Ectodermal cell (in vitro differentiated cells): ENCODE results near the gene TSNAXIP1.

ENCODE experiments used
- H3K27ac ChIP-seq: 2 replicates; pipeline ENCODE4 v1.7.0; 2013; ENCODE audit warnings: mild to moderate bottlenecking, low read depth, low read length; ENCODE audit not compliant: insufficient read depth, poor library complexity, severe bottlenecking
- H3K27me3 ChIP-seq: 2 replicates; pipeline ENCODE4 v1.7.0; 2013; ENCODE audit warnings: mild to moderate bottlenecking, low read length; ENCODE audit not compliant: insufficient read depth, control insufficient read depth, poor library complexity, severe bottlenecking
- H3K36me3 ChIP-seq: one replicate; pipeline ENCODE4 v1.7.0; 2013; ENCODE audit warnings: low read length; ENCODE audit not compliant: control insufficient read depth, insufficient read depth
- H3K4me1 ChIP-seq: one replicate; pipeline ENCODE4 v1.7.0; 2013; ENCODE audit warnings: low read length; ENCODE audit not compliant: control insufficient read depth, insufficient read depth
- H3K4me3 ChIP-seq: 2 replicates; pipeline ENCODE4 v1.7.0; 2013; ENCODE audit warnings: low read depth, low read length, control low read depth; ENCODE audit not compliant: insufficient read depth
- H3K9me3 ChIP-seq: 2 replicates; pipeline ENCODE4 v1.7.0; 2013; ENCODE audit warnings: mild to moderate bottlenecking, low read length, moderate library complexity; ENCODE audit not compliant: control insufficient read depth
- WGBS, 2 experiments: methylation state at CpG; one replicate each; pipeline ENCODE4 v1.1.7; 2013; ENCODE audit warnings: missing lambda C conversion rate in 2 of 2; 5-methylcytosine and 5-hydroxymethylcytosine counted together

Gene TSNAXIP1

DNA sequence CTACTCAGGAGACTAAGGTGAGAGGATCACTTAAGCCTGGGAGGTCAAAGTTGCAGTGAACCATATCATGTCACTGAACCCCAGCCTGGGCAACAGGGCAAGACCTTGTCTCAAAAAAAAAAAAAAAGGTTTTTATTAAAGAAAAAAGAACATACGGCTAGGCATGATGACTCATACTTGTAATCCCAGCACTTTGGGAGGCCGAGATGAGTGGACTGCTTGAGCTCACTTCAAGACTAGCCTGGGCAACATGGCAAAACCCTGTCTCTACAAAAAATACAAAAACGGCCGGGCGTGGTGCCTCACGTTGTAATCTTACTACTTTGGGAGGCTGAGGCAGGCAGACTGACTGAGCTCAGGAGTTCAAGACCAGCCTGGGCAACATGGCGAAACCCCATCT lies 38.7 kb upstream of the TSNAXIP1 start:
- Histone ChIP-seq H3K4me1 (peaks cover 5% of the 10 kb centered on the region), H3K9me3 (no peaks in the 10 kb centered on the region), H3K27ac (no peak overlapping the region), H3K36me3 (no peaks in the 10 kb centered on the region), H3K27me3 (no peaks in the 10 kb centered on the region), H3K4me3 (no peak overlapping the region)
- WGBS, 2 experiments = 90 to 96% methylated on average over 7 of the region's 7 CpGs

DNA sequence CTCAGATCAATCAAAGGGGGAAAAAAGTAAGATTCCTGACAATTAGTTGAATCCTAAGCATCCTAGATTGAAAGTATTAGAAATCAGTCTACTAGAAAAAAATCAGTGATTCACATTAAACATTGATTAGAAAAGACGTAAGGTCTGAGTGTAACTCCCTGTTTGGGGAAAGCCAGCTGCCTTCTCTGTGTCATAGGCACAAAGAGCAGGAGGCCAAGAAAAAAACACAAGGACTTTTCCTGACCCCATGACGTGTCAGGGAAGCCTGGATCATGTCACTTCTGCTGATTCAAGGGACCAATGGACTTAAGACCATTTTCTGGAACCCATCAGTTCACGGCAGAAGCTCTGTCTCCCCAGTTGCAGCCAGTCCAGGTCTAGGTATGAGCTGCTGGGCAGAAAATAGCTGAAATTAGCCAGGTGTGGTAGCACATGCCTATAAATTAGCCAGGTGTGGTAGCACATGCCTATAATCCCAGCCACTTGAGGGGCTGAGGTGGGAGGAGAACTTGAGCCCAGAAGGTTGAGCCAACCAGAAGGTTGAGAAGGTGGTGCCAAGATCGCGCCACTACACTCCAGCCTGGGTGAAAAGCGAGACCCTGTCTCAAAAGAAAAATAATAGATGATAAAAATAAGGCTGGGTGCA lies 36.2 kb upstream of the TSNAXIP1 start:
- WGBS, 2 experiments = 93 to 94% methylated on average over 6 of the region's 6 CpGs
- H3K27ac ChIP-seq = no peak overlapping the region

DNA sequence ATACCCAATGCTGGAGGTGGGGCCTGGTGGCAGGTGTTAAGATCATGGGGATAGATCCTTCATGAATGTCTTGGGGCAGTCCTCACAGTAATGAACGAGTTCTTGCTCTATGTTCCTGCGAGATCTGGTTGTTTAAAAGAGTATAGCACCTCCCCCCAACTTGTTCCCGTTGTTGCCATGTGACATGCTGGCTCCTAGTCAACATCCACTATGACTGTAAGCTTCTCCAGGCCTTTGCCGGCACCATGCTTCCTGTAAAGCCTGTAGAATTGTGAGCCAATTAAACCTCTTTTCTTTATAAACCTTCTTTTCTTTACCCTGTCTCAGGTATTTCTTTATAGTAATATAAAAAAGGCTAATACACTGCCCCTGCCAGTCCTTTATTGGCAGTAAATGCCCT lies 33.6 kb upstream of the TSNAXIP1 start:
- Histone ChIP-seq H3K4me1 (no peaks in the 10 kb centered on the region), H3K27ac (no peak overlapping the region), H3K27me3 (no peaks in the 10 kb centered on the region), H3K4me3 (no peak overlapping the region), H3K9me3 (no peaks in the 10 kb centered on the region), H3K36me3 (no peaks in the 10 kb centered on the region)
- 83 to 88% methylated on average over 4 of the region's 4 CpGs for WGBS, 2 experiments

More for the DNA sequence above, 36.2 kb upstream of the TSNAXIP1 start:
- Histone ChIP-seq H3K36me3 (no peaks in the 10 kb centered on the region), H3K9me3 (no peaks in the 10 kb centered on the region), H3K27me3 (no peaks in the 10 kb centered on the region), H3K4me1 (peaks cover 5% of the 10 kb centered on the region), H3K4me3 (no peak overlapping the region)

DNA sequence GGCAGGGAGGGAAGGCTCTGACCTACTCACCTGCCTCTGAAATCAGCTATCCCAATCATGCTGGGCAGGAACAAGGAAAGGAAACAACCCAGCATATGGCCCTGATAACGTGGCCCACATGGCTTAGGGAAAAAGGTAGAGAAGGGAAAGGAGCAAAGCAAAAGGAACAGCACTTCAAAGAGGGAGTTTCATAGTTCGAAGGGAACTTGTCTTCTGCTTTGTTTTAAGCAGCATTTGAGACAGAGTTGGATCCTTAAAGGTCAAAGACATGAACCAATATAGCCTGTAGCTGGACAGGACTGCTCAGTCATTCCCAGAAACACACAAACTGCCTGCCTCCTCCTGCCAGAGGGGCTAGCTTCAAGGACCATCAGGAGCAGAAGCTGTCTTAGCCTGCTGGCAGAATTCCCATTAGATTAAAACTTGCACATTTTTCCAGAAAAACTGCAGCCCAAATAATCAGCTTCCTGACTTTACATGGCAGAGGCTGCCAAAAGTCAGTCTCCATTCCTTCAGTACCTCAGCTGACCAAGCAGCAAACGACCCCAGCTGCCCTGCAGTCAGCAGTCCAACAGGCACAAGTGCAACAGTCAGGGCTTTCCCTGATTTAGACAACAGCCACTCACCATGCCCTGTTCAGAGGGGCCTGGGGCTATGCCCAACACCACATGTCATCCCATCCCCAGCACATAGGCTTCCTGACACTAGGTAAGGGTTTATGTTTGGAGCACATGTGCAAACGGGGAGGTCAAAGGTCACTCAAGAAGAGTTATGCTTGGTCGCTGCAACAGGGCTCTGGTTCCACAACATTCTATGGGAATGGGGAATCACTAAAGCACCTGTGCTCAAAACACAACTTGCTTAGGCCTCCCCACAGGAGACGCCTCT lies 32.9 kb upstream of the TSNAXIP1 start:
- no peaks in the 10 kb centered on the region for H3K4me1 ChIP-seq
- no peak overlapping the region for H3K27ac ChIP-seq
- H3K4me3 ChIP-seq = no peak overlapping the region
- H3K36me3 ChIP-seq = no peaks in the 10 kb centered on the region
- no peaks in the 10 kb centered on the region for H3K9me3 ChIP-seq
- no peaks in the 10 kb centered on the region for H3K27me3 ChIP-seq
- WGBS, 2 experiments = 86 to 90% methylated on average over 6 of the region's 6 CpGs

DNA sequence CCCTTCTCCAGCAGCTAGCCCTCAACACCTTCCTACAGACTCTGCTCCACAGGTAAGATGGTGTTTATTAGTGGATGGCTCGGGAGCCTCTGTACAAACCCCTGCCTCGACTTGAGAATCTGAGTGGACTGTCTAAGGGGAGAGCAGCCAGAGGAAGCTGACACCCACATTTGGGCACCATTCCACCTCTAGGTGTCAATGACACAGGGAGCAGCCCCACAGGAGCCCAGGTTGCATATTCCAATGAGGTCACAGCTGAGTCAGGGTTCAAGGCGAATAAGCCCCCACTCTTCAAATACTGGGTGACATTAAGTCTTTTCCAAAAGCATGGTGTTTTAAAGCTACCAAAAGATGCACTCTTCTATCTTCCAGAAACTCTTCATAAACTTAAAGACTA lies 32.2 kb upstream of the TSNAXIP1 start:
- Histone ChIP-seq H3K27ac (no peak overlapping the region), H3K4me1 (no peaks in the 10 kb centered on the region), H3K36me3 (no peaks in the 10 kb centered on the region), H3K4me3 (no peak overlapping the region), H3K27me3 (no peaks in the 10 kb centered on the region), H3K9me3 (no peaks in the 10 kb centered on the region)
- 93 to 95% methylated on average over 3 of the region's 3 CpGs for WGBS, 2 experiments

DNA sequence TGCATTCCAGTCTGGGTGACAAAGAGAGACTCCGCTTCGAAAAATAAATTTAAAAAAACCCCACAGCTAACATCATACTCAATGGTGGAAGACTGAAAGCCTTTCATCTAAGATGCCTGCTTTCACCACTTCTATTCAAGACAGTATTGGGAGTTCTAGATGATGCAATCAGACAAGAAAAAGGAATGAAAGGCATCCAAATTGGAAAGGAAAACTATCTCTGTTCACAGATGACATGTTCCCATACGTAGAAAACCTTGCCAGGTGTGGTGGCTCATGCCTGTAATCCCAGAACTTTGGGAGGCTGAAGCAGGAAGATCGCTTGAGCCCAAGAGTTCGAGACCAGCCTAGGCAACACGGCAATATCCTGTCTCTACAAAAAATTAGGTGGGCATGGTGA lies 31.4 kb upstream of the TSNAXIP1 start:
- H3K4me1 ChIP-seq = no peaks in the 10 kb centered on the region
- no peaks in the 10 kb centered on the region for H3K27me3 ChIP-seq
- WGBS, 2 experiments = 96% methylated on average over 6 of the region's 6 CpGs
- no peak overlapping the region for H3K4me3 ChIP-seq
- H3K36me3 ChIP-seq = no peaks in the 10 kb centered on the region
- H3K27ac ChIP-seq = no peak overlapping the region
- H3K9me3 ChIP-seq = no peaks in the 10 kb centered on the region

DNA sequence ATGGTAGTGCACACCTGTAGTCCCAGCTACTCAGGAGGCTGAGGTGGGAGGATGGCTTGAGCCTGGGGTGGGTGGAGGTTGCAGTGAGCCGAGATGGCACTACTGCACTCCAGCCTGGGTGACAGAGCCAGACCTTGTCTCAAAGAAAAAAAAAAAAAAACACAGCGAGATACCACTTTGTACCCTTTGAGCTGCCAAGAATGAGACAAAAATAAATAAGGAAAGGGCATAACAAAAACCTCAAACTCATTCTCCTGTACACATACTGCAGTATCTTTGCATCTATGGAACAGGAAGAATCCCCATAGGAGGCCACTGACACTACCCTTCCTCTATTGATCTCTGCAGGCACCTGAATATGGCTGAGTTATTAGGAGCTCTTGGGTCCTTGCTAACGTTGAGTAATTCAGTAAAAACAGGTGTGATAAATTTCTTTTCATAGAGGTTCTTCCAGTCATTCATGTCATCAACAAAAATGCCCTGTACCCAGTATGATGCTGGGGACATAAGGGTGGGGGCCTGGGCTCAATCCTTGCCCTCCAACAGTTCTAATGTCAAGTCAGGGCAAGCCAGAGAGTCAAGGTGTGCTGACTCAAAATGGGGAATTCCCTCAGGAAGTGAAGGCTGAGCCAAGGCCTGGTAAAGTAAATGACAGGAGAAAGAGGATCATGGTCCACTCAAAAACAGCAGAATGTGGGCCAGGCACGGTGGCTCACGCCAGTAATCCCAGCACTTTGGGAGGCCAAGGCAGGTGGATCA lies 27.3 kb upstream of the TSNAXIP1 start:
- no peaks in the 10 kb centered on the region for H3K27me3 ChIP-seq
- WGBS, 2 experiments = 83 to 88% methylated on average over 4 to 5 of the region's 5 CpGs
- no peaks in the 10 kb centered on the region for H3K9me3 ChIP-seq
- H3K4me1 ChIP-seq = no peaks in the 10 kb centered on the region
- H3K36me3 ChIP-seq = no peaks in the 10 kb centered on the region
- no peak overlapping the region for H3K4me3 ChIP-seq
- H3K27ac ChIP-seq = no peak overlapping the region

DNA sequence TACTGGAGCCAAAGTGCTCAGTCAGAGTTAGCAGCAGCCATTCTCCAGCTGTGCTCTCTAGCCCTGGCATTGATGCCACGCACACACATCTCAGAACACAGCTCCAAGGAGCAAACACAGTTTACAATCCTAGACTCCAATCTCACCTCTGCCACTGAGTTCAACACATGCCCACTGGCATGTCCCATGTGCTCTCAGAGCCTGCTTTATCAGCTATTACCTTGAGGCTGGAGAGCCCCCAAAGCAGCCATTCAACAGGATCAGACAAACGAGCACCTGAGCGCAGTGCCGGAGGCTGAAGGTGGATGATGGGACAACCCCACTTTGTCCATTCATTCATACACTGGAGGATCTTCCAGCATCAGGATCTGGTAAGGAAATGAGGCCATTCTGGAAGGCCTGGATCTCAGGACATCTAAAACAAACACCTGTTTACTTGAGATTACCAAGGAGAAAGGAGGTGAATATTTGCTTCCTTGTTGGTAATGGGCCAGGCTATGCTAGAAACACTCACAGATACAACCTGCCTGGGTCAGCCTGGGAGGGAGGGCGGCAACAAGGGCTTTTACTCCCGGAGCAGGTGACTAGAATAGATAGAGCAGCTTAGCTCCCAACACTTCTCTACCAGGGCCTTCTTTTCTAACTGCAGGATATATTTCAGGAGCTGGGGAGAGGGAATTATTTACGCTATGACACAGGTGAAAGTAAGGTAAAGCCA lies 25.7 kb upstream of the TSNAXIP1 start:
- WGBS, 2 experiments = 92 to 94% methylated on average over 7 of the region's 7 CpGs
- Histone ChIP-seq H3K27me3 (no peaks in the 10 kb centered on the region), H3K27ac (no peak overlapping the region), H3K36me3 (no peaks in the 10 kb centered on the region), H3K4me3 (no peak overlapping the region), H3K4me1 (no peaks in the 10 kb centered on the region), H3K9me3 (no peaks in the 10 kb centered on the region)

DNA sequence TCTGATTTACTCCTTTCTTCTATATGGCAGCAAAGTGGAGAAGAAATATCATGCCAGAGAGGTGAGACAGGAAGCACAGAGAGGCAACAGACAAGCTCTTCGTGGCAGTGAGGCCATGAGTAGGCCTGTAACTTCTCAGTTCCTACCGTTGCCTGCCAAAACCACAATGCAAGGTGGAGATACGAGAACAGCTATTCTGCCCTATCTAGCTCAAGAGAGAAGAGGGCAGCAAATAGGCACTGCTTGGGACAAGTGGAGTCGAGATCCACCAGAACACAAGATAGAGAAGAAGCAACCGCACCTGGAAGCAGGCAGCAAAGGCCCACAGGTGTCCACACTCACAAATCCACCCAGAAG lies 25.1 kb upstream of the TSNAXIP1 start:
- 93 to 97% methylated on average over 5 of the region's 5 CpGs for WGBS, 2 experiments
- no peaks in the 10 kb centered on the region for H3K4me1 ChIP-seq
- no peaks in the 10 kb centered on the region for H3K27me3 ChIP-seq
- H3K36me3 ChIP-seq = no peaks in the 10 kb centered on the region
- H3K27ac ChIP-seq = no peak overlapping the region
- no peak overlapping the region for H3K4me3 ChIP-seq
- no peaks in the 10 kb centered on the region for H3K9me3 ChIP-seq
